Medulla oblongata (tissue), 1 donor: ENCODE measurements around the gene MAPRE2.

Experiments
- DNase-seq: peaks from one replicate; pipeline ENCODE4 v3.0.0-alpha.2; 2015; ENCODE audit errors: extremely low spot score

MAPRE2 gene

GRCh38 chr18:35179906-35180305 lies 138.7 kb downstream of the MAPRE2 start:
- DNase-seq: no peak

- no peak for DNase-seq
Measured at GRCh38 chr18:35180455-35180854, 139.2 kb downstream of the MAPRE2 start.

GRCh38 chr18:35182151-35182550 lies 140.9 kb downstream of the MAPRE2 start:
- no peak for DNase-seq

GRCh38 chr18:35183886-35184285 lies 142.7 kb downstream of the MAPRE2 start:
- no peak for DNase-seq

GRCh38 chr18:35185771-35186170 lies 144.6 kb downstream of the MAPRE2 start:
- peak; percentile 64 for DNase-seq

- DNase-seq: no peak
Measured at GRCh38 chr18:35186291-35187034, 145.2 kb downstream of the MAPRE2 start.

- DNase-seq: peak; percentile 91
Measured at GRCh38 chr18:35189510-35189909, 148.3 kb downstream of the MAPRE2 start.

- DNase-seq: no peak
Measured at GRCh38 chr18:35190948-35191697, 149.9 kb downstream of the MAPRE2 start.

GRCh38 chr18:35191698-35192025 lies 150.4 kb downstream of the MAPRE2 start:
- DNase-seq: no peak

- no peak for DNase-seq
Measured at GRCh38 chr18:35192415-35192814, 151.2 kb downstream of the MAPRE2 start.
